Heart right ventricle (tissue), 16 donors: ENCODE results near the gene DPH3. TPM values are rescaled to one million over a fixed set of nuclear protein-coding genes. Genes with fewer than 3 reads are reported as not detected.
A peak's percentile ranks its signal among the peaks of the same experiment; 100 is the strongest.
"Not testable (repeated sequence)": the region's sequence is repeated elsewhere in the genome, so short reads cannot be mapped to it uniquely, and the experiment has no call there.

Source experiments
- ATAC-seq, 8 donors: fragments of 200-7000 bp; cut with Tn5 transposase; one replicate each; pipeline ENCODE4 v1.9.1; 2020; ENCODE audit warnings: mild to moderate bottlenecking in 8 of 8, moderate library complexity in 8 of 8, moderate number of reproducible peaks in 1 of 8
- DNase-seq, 2 donors: peaks; one replicate each; pipeline ENCODE4 v3.0.0-alpha.2; 2020
- H3K27ac ChIP-seq, 10 donors: fragments of 200-600 bp; sonication (generic) in 2 of 10; one replicate each; pipeline versions ENCODE4 v1.5.0 to v1.8.0; 2020 to 2022; ENCODE audit warnings: mild to moderate bottlenecking in 3 of 10
- H3K27me3 ChIP-seq, 7 donors: fragments of 200-600 bp; one replicate each; pipeline ENCODE4 v1.8.0; 2021 to 2022; ENCODE audit warnings: mild to moderate bottlenecking in 2 of 7
- H3K36me3 ChIP-seq, 9 donors: fragments of 200-600 bp; sonication (generic) in 1 of 9; one replicate each; pipeline versions ENCODE4 v1.5.0 to v1.8.0; 2020 to 2022; ENCODE audit warnings: mild to moderate bottlenecking in 2 of 9
- H3K4me1 ChIP-seq, 9 donors: fragments of 200-600 bp; sonication (generic) in 1 of 9; one replicate each; pipeline versions ENCODE4 v1.5.0 to v1.8.0; 2020 to 2022; ENCODE audit warnings: mild to moderate bottlenecking in 4 of 9
- H3K4me3 ChIP-seq, 10 donors: fragments of 200-600 bp; sonication (generic) in 2 of 10; one replicate each; pipeline versions ENCODE4 v1.5.0 to v1.8.0; 2020 to 2022; ENCODE audit warnings: mild to moderate bottlenecking in 7 of 10, moderate library complexity in 2 of 10
- H3K9me3 ChIP-seq, 11 donors: fragments of 200-600 bp in 10 of 11; sonication (generic) in 2 of 11; one replicate each; pipeline versions ENCODE4 v1.5.0 to v1.8.0; 2013 to 2022; ENCODE audit warnings: mild to moderate bottlenecking in 2 of 11, control low read depth in 1 of 11, moderate library complexity in 1 of 11
- CTCF ChIP-seq, 9 donors: fragments of 200-600 bp; sonication (generic) in 2 of 9; IDR thresholded peaks; one replicate each; pipeline versions ENCODE4 v1.5.0 to v1.8.0; 2021 to 2022; ENCODE audit warnings: antibody characterized with exemption in 9 of 9, mild to moderate bottlenecking in 5 of 9, moderate library complexity in 1 of 9
- WGBS, 2 donors: extraction: QIAGEN DNeasy Blood & Tissue Kit; methylation state at CpG; one replicate each; pipeline ENCODE4 v1.1.7; 2013; ENCODE audit warnings: inconsistent platforms in 1 of 2; 5-methylcytosine and 5-hydroxymethylcytosine counted together
- intact Hi-C, 10 donors: fragments of 100-400 bp; cut with DNase I; formaldehyde crosslinking; loops; one replicate each; pipeline versions ENCODE4 v1.11.1 to v1.14.2; 2022
- long read RNA-seq, 3 donors: library from polyadenylated mRNA; unstranded; transcript quantifications; one replicate each; pipeline ENCODE4 v2.0.0, GENCODE V29; 2020 to 2021
- polyA plus RNA-seq, 2 donors: library from polyadenylated mRNA; stranded (reverse); fragments of 200-250 nt; gene quantifications; one replicate each; pipeline ENCODE4 v1.2.3, GENCODE V29; 2013
- total RNA-seq, 10 donors: library from RNA; stranded (reverse); fragmentation: NEBNext Ultra II Directional in 3 of 10; extraction: Animal tissue kit (Norgen Biotek cat#: 25700) in 3 of 10; gene quantifications; one replicate each; pipeline versions ENCODE4 v1.2.1 to v1.2.4, GENCODE V29; 2021 to 2023
- donor health status: Arrhythmogenic right ventricular cardiomyopathy.
- donor health status: ischemic (EF 13 %, LVEDD 7.1; RV severe dilation, severe dysfunction).
- donor health status: healthy with polysubstance abuse.
- donor health status: DM: no; HTN: yes; CAD: no.
- donor health status: DM: no; HTN: no; CAD: no.
- donor health status: ischemic (EF 25% LVEDD 6.9; RV normal size, moderate dysfunction).
- donor health status: ischemic (EF 25% LVEDD 5.7; RV mildly dilated, moderate dysfunction).
- donor health status: healthy.
- donor health status: DM: yes; HTN: yes; CAD: no.
- donor health status: Ischemic cardiomyopathy.
- donor health status: ischemic (EF 35%, LVEDD 5.7; RV mildly dilated, moderate dysfunction).
- donor health status: nonischemic (EF 11% LVEDD 7.7; RV severe dilation, severe dysfunction).
- donor health status: DM: yes; HTN: yes; CAD: no.
- donor health status: PGD.
- donor health status: ischemic (EF 29% LVEDD 5.4; RV normal size, mild dysfunction).
- donor health status: nonischemic (EF 23%, LVEDD 6.1; RV moderate dilation, normal function).

Gene DPH3
- total RNA-seq (10 to 100 TPM; 15.5 to 24.5 (median 18.7) TPM), polyA plus RNA-seq (10 to 100 TPM in 1 of 2 donors, 1 to 10 TPM in 1; 5.5 to 22.1 TPM)
- long read RNA-seq, donor 1, transcript DPH3-202 (2 exons, 3,052 nt), result minor isoform, 7 of 68 reads
- long read RNA-seq, donor 1, transcript DPH3-204 (3 exons, 3,131 nt), result major isoform, 59 of 68 reads
- long read RNA-seq, donor 1, partial matches to known transcripts, result 0 of 68 reads
- long read RNA-seq, donor 1, other reads (novel, unspliced or antisense), result 2 of 68 reads
- long read RNA-seq, donor 2, transcript DPH3-204 (3 exons, 3,131 nt), result major isoform, 58 of 77 reads
- long read RNA-seq, donor 2, transcript DPH3-202 (2 exons, 3,052 nt), result minor isoform, 17 of 77 reads
- long read RNA-seq, donor 2, partial matches to known transcripts, result 0 of 77 reads
- long read RNA-seq, donor 2, other reads (novel, unspliced or antisense), result 2 of 77 reads
- long read RNA-seq, donor 3, transcript DPH3-202 (2 exons, 3,052 nt), result minor isoform, 26 of 118 reads
- long read RNA-seq, donor 3, transcript DPH3-204 (3 exons, 3,131 nt), result major isoform, 80 of 118 reads
- long read RNA-seq, donor 3, partial matches to known transcripts, result 2 of 118 reads
- long read RNA-seq, donor 3, other reads (novel, unspliced or antisense), result 10 of 118 reads

- H3K4me1 ChIP-seq, result peaks cover 5 to 63% (median 46%) of the 10 kb centered on the region in 9 donors
- intact Hi-C loops, result loop anchor here in 2 of 10 donors (5.0 kb wide), 2 partner anchors 282 to 287 kb away; no protein-coding TSS in a partner anchor
- H3K36me3 ChIP-seq, result peaks cover 0 to 35% (median 10%) of the 10 kb centered on the region in 9 donors
- DNase-seq (peak; percentile 99 to 100), ATAC-seq (peak; percentile 99 to 100 (median 100))
- H3K27me3 ChIP-seq, result no peaks in the 10 kb centered on the region
- TF ChIP-seq CTCF (IDR thresholded peaks at IDR 0.05), result peak in 1 of 9 donors; percentile 7
- peak within 1 kb of the TSS; percentile 59 to 98 (median 78) for H3K4me3 ChIP-seq
- H3K27ac ChIP-seq, result peak within 1 kb of the TSS; percentile 81 to 93 (median 91)
- no peaks in the 10 kb centered on the region for H3K9me3 ChIP-seq
- WGBS, 2 donors, result 0% methylated on average over 61 of the region's 61 CpGs
Measured at GRCh38 chr3:16264708-16265454, at the start of gene DPH3, which contains the start of gene OXNAD1. DPH3 (minus strand) TSS chr3:16264943; CDS start chr3:16264876, 67 bp downstream. OXNAD1 (plus strand) TSS chr3:16265212; CDS start chr3:16270953, 5,741 bp downstream.

- ATAC-seq, result no peak
- TF ChIP-seq CTCF (IDR thresholded peaks at IDR 0.05), result no peak
- Histone ChIP-seq H3K4me3 (no peak overlapping the region), H3K36me3 (peaks cover 0 to 80% (median 31%) of the 10 kb centered on the region in 9 donors), H3K9me3 (no peaks in the 10 kb centered on the region), H3K4me1 (peaks cover 5 to 56% (median 19%) of the 10 kb centered on the region in 9 donors), H3K27ac (peak overlapping the region in 1 of 10 donors; percentile 75), H3K27me3 (no peaks in the 10 kb centered on the region)
- intact Hi-C loops, result loop anchor here in 2 of 10 donors (5.0 kb wide), 2 partner anchors 43 to 53 kb away; no protein-coding TSS in a partner anchor
- WGBS, 2 donors, result 87 to 93% methylated on average over 5 of the region's 5 CpGs
- no peak for DNase-seq
Measured at GRCh38 chr3:16313886-16314645, 49.3 kb upstream of the DPH3 start.

DNA sequence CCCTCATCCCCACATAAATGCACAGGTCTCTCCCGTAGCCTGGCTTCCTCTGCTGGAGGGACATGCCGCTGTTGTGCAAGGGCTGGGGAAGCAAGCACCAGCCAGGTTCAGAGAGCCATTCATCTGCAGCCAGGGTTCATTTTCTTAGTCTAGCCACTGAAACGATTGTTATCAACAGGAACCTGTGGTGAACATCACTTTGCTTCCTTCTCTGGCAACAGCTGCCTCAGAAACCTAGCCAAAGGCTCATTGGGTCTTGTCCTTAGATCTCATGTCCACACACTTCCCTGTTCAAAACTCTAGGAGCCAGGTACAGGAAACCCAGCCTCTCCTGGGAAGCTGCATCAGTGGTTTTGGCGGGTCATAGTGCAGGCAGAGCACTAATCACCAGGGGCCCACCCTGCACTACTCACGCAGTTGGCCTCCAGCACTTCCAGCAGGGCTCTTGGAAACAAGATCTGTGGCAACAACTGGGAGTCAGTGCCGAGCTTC, 47.3 kb upstream of the DPH3 start:
- ATAC-seq (peak; percentile 76 to 94 (median 90)), DNase-seq (peak in 1 of 2 donors; percentile 45)
- H3K36me3 ChIP-seq, result peaks cover 0 to 59% (median 31%) of the 10 kb centered on the region in 9 donors
- 48% methylated on average over 6 of the region's 6 CpGs for WGBS, 2 donors
- no peak for TF ChIP-seq CTCF (IDR thresholded peaks at IDR 0.05)
- no peaks in the 10 kb centered on the region for H3K27me3 ChIP-seq
- peaks cover 5 to 42% (median 19%) of the 10 kb centered on the region in 9 donors for H3K4me1 ChIP-seq
- intact Hi-C loops, result loop anchor here in 2 of 10 donors (5.0 kb wide), 2 partner anchors 45 to 55 kb away; no protein-coding TSS in a partner anchor
- no peaks in the 10 kb centered on the region for H3K9me3 ChIP-seq
- H3K4me3 ChIP-seq, result no peak overlapping the region
- H3K27ac ChIP-seq, result peak overlapping the region in 8 of 10 donors; percentile 34 to 79 (median 62)

DNA sequence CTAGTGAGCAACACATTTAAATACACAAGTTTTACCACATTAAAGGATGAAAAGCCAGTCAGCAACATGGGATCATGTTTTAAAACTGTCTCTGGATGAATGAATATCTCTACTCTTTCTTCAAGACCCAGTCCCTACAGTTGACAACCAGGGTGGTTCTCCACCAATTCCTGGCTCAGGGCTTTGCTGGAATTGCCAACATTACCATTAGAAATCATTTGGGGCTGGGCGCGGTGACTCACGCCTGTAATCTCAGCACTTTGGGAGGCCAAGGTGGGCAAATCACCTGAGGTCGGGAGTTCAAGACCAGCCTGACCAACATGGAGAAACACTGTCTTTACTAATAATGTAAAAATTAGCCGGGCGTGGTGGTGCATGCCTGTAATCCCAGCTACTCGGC, 45.7 kb upstream of the DPH3 start:
- H3K27ac ChIP-seq, result peak overlapping the region in 1 of 10 donors; percentile 29
- not testable (repeated sequence) for ATAC-seq

More for the DNA sequence above, 45.7 kb upstream of the DPH3 start:
- H3K27me3 ChIP-seq, H3K9me3 ChIP-seq, H3K4me3 ChIP-seq, DNase-seq: not testable (repeated sequence)
- WGBS, 2 donors, result 95 to 98% methylated on average over 7 of the region's 7 CpGs
- Histone ChIP-seq H3K36me3 (peaks cover 0 to 59% (median 15%) of the 10 kb centered on the region in 9 donors), H3K4me1 (peaks cover 5 to 42% (median 19%) of the 10 kb centered on the region in 9 donors)
- intact Hi-C loops, result loop anchor here in 2 of 10 donors (5.0 kb wide), 2 partner anchors 47 to 57 kb away; no protein-coding TSS in a partner anchor
